Measurements from ENCODE around the gene CRYGA. TPM values are rescaled to one million over a fixed set of nuclear protein-coding genes. Genes with fewer than 3 reads are reported as not detected.

The CRYGA gene
- polyA plus RNA-seq, 1 of the 3 experiments (the other 2 are of a cell fraction), result not detected

DNA sequence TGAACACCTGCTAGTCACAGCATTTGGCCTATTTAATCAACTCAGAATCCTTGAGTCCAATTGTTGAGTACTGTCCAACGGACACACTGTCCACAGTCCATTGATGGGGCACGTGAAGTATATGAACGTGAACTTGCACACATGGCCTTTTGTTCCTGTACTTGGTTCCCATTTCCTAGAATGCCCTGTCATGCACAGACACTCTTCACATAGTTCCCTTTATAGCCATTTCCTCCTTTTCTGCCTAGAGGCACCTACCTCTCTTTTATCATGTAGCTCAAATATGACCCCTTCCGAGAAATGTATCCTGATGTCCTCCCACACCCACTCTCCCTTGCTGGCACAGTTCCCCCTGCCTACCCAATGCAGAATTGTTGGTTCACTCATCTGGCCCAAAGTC lies 8.7 kb upstream of the CRYGA start (continued):
- TF ChIP-seq, protein P1, sequence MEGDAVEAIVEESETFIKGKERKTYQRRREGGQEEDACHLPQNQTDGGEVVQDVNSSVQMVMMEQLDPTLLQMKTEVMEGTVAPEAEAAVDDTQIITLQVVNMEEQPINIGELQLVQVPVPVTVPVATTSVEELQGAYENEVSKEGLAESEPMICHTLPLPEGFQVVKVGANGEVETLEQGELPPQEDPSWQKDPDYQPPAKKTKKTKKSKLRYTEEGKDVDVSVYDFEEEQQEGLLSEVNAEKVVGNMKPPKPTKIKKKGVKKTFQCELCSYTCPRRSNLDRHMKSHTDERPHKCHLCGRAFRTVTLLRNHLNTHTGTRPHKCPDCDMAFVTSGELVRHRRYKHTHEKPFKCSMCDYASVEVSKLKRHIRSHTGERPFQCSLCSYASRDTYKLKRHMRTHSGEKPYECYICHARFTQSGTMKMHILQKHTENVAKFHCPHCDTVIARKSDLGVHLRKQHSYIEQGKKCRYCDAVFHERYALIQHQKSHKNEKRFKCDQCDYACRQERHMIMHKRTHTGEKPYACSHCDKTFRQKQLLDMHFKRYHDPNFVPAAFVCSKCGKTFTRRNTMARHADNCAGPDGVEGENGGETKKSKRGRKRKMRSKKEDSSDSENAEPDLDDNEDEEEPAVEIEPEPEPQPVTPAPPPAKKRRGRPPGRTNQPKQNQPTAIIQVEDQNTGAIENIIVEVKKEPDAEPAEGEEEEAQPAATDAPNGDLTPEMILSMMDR (IDR thresholded peaks at IDR 0.05), result no peak
- TF ChIP-seq CHD2 (IDR thresholded peaks at IDR 0.05; ENCODE audit: low read length, partially characterized antibody), result no peak
- TF ChIP-seq, protein P2, sequence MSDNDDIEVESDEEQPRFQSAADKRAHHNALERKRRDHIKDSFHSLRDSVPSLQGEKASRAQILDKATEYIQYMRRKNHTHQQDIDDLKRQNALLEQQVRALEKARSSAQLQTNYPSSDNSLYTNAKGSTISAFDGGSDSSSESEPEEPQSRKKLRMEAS (IDR thresholded peaks at IDR 0.05; ENCODE audit: low read depth), result no peak
- no peak for TF ChIP-seq NFIC (IDR thresholded peaks at IDR 0.05; ENCODE audit: borderline replicate concordance)
- TF ChIP-seq, protein P3, sequence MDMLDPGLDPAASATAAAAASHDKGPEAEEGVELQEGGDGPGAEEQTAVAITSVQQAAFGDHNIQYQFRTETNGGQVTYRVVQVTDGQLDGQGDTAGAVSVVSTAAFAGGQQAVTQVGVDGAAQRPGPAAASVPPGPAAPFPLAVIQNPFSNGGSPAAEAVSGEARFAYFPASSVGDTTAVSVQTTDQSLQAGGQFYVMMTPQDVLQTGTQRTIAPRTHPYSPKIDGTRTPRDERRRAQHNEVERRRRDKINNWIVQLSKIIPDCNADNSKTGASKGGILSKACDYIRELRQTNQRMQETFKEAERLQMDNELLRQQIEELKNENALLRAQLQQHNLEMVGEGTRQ (IDR thresholded peaks at IDR 0.05; ENCODE audit: borderline replicate concordance, low read depth, low read length), result no peak
- no peak for TF ChIP-seq EZH2phosphoT487 (IDR thresholded peaks at IDR 0.05; ENCODE audit: borderline replicate concordance, low read depth)

DNA sequence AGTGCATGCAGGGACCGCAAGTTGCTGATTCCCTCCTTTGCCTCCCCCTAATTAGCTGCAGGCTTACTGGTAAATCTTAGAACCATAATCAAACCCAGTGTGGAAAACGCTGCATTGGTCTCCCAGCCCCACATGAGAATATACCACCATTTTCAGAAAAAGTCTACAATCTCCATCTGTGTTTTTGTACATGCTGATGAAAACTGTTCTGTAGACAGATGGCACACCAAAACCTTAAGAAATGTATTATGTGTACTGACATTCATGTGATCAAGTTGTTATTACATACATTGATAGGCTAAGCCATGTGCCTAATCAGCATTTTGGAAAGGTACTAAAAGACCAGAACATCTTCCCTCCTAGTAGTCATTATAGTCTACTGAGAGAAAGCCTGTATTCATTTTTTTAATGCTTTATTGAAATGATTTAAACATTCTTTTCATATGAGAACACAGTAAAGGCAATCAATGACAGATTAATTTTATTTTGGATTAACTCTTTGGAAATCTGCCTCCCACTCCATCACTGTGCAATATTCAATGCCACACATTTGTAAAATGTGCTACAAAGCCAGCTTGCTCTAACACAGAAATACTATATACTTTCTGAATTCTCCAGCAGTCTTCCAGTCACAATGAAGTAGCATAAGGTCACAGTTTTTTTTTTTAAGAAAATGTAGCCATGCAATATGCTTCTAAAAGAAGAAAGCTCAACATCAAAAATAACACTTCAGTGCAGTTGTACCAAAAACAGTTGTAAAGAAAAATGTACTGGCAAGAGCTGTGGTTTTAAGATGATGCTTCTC lies 1.8 kb upstream of the CRYGA start:
- TF ChIP-seq SMC3 (IDR thresholded peaks at IDR 0.05; ENCODE audit: low read depth, low read length) (no peak), FOXM1 (IDR thresholded peaks at IDR 0.05; ENCODE audit: low read depth) (no peak), RXRA (IDR thresholded peaks at IDR 0.05; ENCODE audit: borderline replicate concordance, low read depth) (no peak), PBX3 (IDR thresholded peaks at IDR 0.05) (no peak), USF1 (IDR thresholded peaks at IDR 0.05; ENCODE audit: borderline replicate concordance, low read depth) (no peak), IRF3 (IDR thresholded peaks at IDR 0.05; ENCODE audit: low read depth, low read length) (no peak), JUND (IDR thresholded peaks at IDR 0.05) (no peak), TAF1 (IDR thresholded peaks at IDR 0.05; ENCODE audit: borderline replicate concordance, low read depth, low read length) (no peak), MXI1 (IDR thresholded peaks at IDR 0.05; ENCODE audit: low read depth, low read length) (no peak), NRF1 (IDR thresholded peaks at IDR 0.05; ENCODE audit: low read depth, low read length) (no peak)
- POLR2A ChIA-PET, result no interaction called here
- no peaks in the 10 kb centered on the region for H3K79me2 ChIP-seq (ENCODE audit: insufficient read depth)
- no peaks in the 10 kb centered on the region for H4K20me1 ChIP-seq (ENCODE audit: insufficient read depth)
- no peaks in the 10 kb centered on the region for H3K9me2 ChIP-seq
- no peak overlapping the region for H3K4me2 ChIP-seq
- H3K9ac ChIP-seq, result no peak overlapping the region
- no peaks in the 10 kb centered on the region for H3K9me3 ChIP-seq
- H3K4me1 ChIP-seq (ENCODE audit: control insufficient read depth in 1 of 2, insufficient read depth in 2 of 2, low read depth in 1 of 2, low read length in 1 of 2), result no peaks in the 10 kb centered on the region
- no peaks in the 10 kb centered on the region for H3K27me3 ChIP-seq (ENCODE audit: insufficient read depth)
- no peak for DNase-seq
- no peak overlapping the region for H3K27ac ChIP-seq (ENCODE audit: low read depth in 2 of 2, low read length in 1 of 2)
- no peaks in the 10 kb centered on the region for H3F3A ChIP-seq (replicated peaks; ENCODE audit: insufficient read depth)
- no peaks in the 10 kb centered on the region for H3K36me3 ChIP-seq (replicated peaks in 1 of 2; ENCODE audit: control insufficient read depth in 1 of 2, insufficient read depth in 2 of 2, low read length in 1 of 2)
- no peak overlapping the region for H2AFZ ChIP-seq (ENCODE audit: low read depth)
- CTCF ChIA-PET, result interaction anchor here (0.8 to 4.4 kb wide), 2 partner anchors 10 to 72 kb away, joined by 3 to 28 read pairs; no protein-coding TSS in a partner anchor
- no peak overlapping the region for H3K4me3 ChIP-seq (ENCODE audit: low read depth in 2 of 2, low read length in 1 of 2)
- WGBS (ENCODE audit: low lambda C conversion rate), result 82% methylated on average over 2 of the region's 2 CpGs
